Glutamatergic neuron (in vitro differentiated cells): ENCODE measurements around the gene NFASC. TPM values are rescaled to one million over a fixed set of nuclear protein-coding genes. Genes with fewer than 3 reads are reported as not detected.

Experiments used
- DNase-seq: peaks from one replicate; pipeline ENCODE4 v3.0.0; 2022
- H3K27ac Mint-ChIP-seq: one replicate; pipeline ENCODE4 v1.8.0; 2020; ENCODE audit warnings: mild to moderate bottlenecking, mixed read lengths, inconsistent platforms; ENCODE audit not compliant: unreplicated experiment
- H3K27me3 Mint-ChIP-seq: one replicate; pipeline ENCODE4 v1.8.0; 2020; ENCODE audit warnings: mild to moderate bottlenecking, moderate library complexity, mixed read lengths, inconsistent platforms; ENCODE audit not compliant: unreplicated experiment
- H3K36me3 Mint-ChIP-seq: one replicate; pipeline ENCODE4 v1.8.0; 2020; ENCODE audit warnings: mild to moderate bottlenecking, mixed read lengths, inconsistent platforms; ENCODE audit not compliant: unreplicated experiment
- H3K4me1 Mint-ChIP-seq: one replicate; pipeline ENCODE4 v1.8.0; 2020; ENCODE audit warnings: mild to moderate bottlenecking, low read depth, mixed read lengths, inconsistent platforms; ENCODE audit not compliant: unreplicated experiment
- H3K4me3 Mint-ChIP-seq: one replicate; pipeline ENCODE4 v1.8.0; 2020; ENCODE audit warnings: mild to moderate bottlenecking, mixed read lengths, inconsistent platforms; ENCODE audit not compliant: unreplicated experiment
- H3K9me3 Mint-ChIP-seq: one replicate; pipeline ENCODE4 v1.8.0; 2020; ENCODE audit warnings: mild to moderate bottlenecking, moderate library complexity, mixed read lengths, inconsistent platforms; ENCODE audit not compliant: unreplicated experiment
- CTCF ChIP-seq: fragments of 200-600 bp; sonication (generic); IDR thresholded peaks from one replicate; pipeline ENCODE4 v1.5.0; 2021; ENCODE audit not compliant: partially characterized antibody, unreplicated experiment
- total RNA-seq: library from RNA; stranded (reverse); fragmentation: NEBNext Ultra II Directional; extraction: Animal tissue kit (Norgen Biotek cat#: 25700); gene quantifications from one replicate; pipeline ENCODE4 v1.2.1, GENCODE V29; 2021; ENCODE audit not compliant: unreplicated experiment

The NFASC gene
- total RNA-seq, 1 donor from 2014 or later = 301 TPM

- H3K27ac Mint-ChIP-seq = no peak overlapping the region
- H3K4me1 Mint-ChIP-seq = peaks cover 51% of the 10 kb centered on the region
- H3K9me3 Mint-ChIP-seq = peaks cover 4% of the 10 kb centered on the region
- no peak overlapping the region for H3K4me3 Mint-ChIP-seq
- DNase-seq = no peak
- no peak for TF ChIP-seq CTCF
- H3K36me3 Mint-ChIP-seq = no peaks in the 10 kb centered on the region
- H3K27me3 Mint-ChIP-seq = peaks cover 7% of the 10 kb centered on the region
Measured at GRCh38 chr1:204894606-204895005, 23.9 kb downstream of the NFASC start.

- DNase-seq = no peak
- H3K36me3 Mint-ChIP-seq = no peaks in the 10 kb centered on the region
- peaks cover 7% of the 10 kb centered on the region for H3K27me3 Mint-ChIP-seq
- H3K4me3 Mint-ChIP-seq = peak overlapping the region; percentile 33
- TF ChIP-seq CTCF = no peak
- H3K27ac Mint-ChIP-seq = no peak overlapping the region
- peaks cover 8% of the 10 kb centered on the region for H3K9me3 Mint-ChIP-seq
- H3K4me1 Mint-ChIP-seq = peaks cover 53% of the 10 kb centered on the region
Measured at GRCh38 chr1:204896023-204896422, 25.4 kb downstream of the NFASC start.

- peaks cover 5% of the 10 kb centered on the region for H3K9me3 Mint-ChIP-seq
- peaks cover 55% of the 10 kb centered on the region for H3K4me1 Mint-ChIP-seq
- peak overlapping the region; percentile 70 for H3K4me3 Mint-ChIP-seq
- H3K36me3 Mint-ChIP-seq = no peaks in the 10 kb centered on the region
- peaks cover 4% of the 10 kb centered on the region for H3K27me3 Mint-ChIP-seq
- H3K27ac Mint-ChIP-seq = peak overlapping the region; percentile 7
- DNase-seq = no peak
- TF ChIP-seq CTCF = no peak
Measured at GRCh38 chr1:204896787-204897469, 26.3 kb downstream of the NFASC start.

- Mint-ChIP-seq H3K27me3 (no peaks in the 10 kb centered on the region), H3K4me3 (no peak overlapping the region), H3K27ac (no peak overlapping the region), H3K36me3 (no peaks in the 10 kb centered on the region), H3K9me3 (peaks cover 9% of the 10 kb centered on the region), H3K4me1 (peaks cover 43% of the 10 kb centered on the region)
- TF ChIP-seq CTCF = no peak
- no peak for DNase-seq
Measured at GRCh38 chr1:204900721-204901120, 30.1 kb downstream of the NFASC start.

GRCh38 chr1:204902671-204903070 is 32.0 kb downstream of the NFASC start:
- H3K4me3 Mint-ChIP-seq = peak overlapping the region; percentile 21
- no peak for TF ChIP-seq CTCF
- H3K27ac Mint-ChIP-seq = no peak overlapping the region
- no peak for DNase-seq
- H3K9me3 Mint-ChIP-seq = peaks cover 9% of the 10 kb centered on the region
- H3K27me3 Mint-ChIP-seq = no peaks in the 10 kb centered on the region
- H3K36me3 Mint-ChIP-seq = no peaks in the 10 kb centered on the region
- H3K4me1 Mint-ChIP-seq = peaks cover 32% of the 10 kb centered on the region
